Femur (tissue), 1 donor: ENCODE data around the gene NCKAP5.
A peak's percentile ranks its signal among the peaks of the same experiment; 100 is the strongest.

Source experiments
- DNase-seq: peaks from one replicate; pipeline ENCODE4 v3.0.0-alpha.2; 2017

The NCKAP5 gene

DNA sequence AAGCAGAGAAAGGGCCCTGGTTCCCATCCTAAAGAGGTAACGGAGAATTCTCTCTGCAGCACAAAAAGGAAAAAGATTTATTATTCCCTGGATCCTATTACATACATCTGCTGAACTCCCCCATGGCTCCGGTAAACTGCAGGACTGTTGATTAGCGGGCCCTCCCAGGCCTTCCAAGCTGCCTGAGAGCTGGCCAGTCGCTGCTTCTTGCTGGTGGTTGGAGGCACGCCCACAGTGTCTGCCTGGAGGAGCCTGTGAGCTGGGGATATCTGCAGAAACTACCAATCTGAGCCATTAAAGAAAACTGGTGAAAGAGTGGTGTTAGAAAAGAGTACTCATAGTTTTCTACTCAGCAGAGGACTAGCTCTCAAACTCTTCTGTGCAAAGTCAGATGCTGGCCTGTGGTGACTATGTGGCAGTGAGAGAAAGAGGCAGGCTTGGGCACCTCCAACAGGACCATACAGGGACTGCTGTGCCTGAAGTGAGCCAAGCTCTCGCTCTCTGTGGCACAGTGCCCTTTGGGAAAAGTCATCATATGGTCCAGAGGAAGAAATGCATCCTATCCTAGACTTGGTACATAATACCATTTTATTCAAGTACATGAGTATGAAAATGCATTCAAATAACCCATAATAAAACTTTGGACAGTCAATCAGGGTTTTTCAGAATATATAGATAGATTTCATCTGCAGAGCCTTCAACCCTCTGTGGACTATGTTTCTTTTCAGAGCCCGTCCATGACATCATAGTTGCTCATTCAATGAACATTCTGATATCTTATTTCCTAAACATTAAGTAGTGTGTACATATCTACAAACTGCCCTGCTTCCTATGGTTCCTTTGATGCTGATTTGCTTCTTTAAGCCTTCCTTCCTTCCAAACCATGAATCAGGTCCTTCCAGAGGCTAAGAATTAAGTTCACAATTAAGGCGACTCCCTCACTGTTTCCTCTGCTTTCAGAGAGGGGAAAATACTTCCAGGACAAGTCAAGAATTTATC, 656.2 kb downstream of the NCKAP5 start:
- DNase-seq, result peak; percentile 60

DNA sequence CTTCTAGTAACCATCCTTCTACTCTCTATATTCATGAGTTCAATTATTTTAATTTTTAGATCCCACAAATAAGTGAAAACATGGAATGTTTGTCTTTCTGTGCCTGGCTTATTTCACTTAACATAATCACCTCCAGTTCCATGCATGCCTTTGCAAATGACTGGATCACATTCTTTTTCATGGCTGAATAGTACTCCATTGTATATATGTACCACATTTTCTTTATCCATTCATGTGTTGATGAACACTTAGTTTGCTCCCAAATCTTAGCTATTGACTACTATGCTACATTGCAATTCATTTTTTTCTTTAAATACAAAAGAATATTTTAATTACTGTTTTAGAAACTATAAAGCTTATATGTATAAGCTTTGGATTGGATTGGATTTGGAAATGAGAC, 657.8 kb downstream of the NCKAP5 start:
- no peak for DNase-seq

DNA sequence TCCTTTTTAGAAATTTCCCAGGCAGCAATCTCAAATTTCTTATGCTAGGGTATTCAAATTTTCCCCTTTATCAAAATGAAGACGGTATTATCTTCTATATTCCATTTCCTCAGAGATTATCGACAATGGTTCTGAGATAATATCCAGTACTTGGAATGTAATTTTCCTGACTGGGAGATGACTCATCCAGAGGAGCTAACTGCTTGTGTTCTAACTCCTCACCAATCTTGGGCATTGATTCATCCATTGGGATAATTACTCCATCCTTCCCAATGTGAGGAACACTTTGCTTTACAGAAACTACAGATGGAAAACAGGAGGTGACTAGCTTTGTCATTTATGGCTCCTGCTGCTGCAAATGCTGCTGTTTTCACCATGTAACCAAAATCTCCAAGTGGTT, 658.8 kb downstream of the NCKAP5 start:
- DNase-seq, result no peak

DNA sequence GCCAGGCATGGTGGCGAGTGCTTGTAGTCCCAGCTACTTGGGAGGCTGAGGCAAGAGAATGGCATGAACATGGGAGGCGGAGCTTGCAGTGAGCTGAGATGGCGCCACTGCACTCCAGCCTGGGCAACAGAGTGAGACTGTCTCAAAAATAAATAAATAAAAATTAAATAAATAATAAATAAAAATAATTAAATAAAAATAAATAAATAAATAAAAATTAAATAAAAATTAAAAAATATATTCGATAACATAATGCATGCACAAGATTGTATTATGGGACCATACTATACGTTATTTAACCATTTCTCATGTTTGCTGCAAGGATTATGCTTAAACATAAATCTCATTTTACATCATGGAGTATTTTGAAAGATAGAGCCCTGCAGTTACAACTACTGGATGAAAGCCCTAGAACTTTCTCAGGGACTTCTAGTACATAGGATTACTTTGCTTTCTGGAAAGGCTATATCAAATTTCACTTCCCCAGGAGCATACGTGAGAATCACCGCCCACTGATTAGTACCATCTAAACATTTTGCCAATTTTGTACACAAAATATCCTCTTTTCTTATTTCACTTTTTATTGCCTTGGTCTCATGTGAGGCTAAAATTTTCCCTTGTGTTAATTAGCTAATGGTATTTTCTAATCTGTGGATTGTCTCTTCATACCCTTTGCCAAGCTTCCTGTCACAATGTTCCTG, 664.0 kb downstream of the NCKAP5 start:
- no peak for DNase-seq

DNA sequence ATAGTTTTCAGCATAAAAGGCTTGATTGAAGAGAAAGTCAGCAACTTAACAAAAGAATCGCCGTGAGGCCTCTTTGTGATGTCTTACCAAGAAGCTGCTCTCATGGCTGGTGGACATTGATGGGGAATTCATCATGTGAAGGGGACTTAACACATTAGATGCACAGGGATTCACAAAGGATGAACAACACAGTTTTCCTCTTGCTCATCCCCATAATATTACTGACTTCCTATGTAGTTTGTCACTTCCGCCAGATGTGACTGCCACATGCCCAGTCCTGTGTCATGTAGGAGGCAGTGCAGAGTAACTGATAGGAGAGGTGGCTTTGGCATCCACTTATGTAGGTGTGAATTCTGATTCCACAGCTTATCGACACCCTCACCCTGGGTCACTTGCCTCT, 665.6 kb downstream of the NCKAP5 start:
- DNase-seq, result no peak

DNA sequence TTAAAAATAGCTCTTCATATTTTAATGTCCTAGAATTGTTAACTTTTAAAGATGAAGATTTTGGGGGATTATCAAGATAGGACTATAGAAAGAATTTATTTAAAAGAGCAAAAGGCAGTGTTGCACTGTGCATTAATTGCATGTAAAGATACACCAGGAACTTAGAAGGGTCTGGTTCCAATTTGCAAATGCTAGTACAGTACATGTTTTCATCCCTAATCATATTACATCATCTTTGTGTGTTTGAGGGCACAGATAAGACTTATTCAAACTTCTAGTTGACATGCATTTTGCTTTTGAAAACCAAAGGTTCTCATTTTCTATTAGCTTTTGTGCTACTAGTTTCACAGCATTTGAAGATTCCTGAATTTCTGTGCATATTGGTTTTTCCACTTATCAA, 666.6 kb downstream of the NCKAP5 start:
- DNase-seq, result no peak

DNA sequence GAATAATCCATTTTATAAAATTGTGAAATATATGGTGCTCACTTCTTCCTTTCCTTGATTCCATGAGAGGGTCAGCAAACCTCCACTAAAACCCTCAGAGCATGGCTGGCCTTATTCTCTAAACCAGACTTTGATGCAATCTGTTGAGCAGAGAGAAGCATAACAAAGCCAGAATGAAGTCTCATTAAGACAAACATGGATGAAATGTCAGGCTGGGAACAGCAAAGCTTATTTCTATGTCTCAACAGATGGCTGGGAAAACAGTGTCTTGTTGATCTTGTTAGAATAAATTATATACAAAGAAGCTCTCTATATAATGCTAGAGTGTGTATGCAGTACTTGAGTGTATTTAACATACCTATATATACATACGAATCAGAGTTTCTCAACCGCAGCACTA, 671.2 kb downstream of the NCKAP5 start:
- DNase-seq, result no peak

DNA sequence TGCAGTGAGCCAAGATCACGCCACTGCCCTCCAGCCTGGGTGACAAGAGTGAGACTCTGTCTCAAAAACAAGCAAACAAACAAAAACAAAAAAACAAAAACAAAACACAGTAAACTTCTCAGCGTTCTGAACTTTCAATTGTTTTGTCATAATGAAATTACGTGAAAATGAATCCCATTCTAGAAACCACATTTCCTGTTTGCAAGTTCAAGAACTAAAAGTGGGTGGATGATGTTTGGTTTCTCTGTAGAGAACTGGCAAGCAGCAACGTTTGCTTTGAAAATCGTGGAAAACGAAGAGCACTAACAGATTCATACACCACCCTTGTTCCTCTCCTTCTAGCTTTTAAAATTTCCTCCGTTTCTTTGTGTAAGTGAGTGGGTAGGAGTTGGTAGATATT, 672.2 kb downstream of the NCKAP5 start:
- no peak for DNase-seq

DNA sequence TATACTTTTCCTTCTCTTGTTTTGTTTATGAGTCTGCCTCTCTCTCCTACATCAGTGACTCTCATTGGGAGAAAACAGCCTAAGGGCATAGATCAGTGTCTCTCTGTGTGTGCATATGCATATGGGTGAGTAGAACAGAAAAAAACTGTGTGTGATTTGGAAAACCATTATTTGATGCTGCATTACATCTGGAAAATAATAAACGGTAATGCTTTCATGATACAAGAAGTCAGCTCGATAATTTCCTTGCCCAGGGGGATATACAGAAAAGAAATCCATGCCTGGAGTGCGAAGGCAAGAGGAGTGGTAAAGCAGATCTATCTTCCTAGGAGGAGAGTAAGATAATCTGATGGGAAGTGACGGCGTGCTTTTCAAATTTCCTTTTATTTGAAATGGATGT, 676.8 kb downstream of the NCKAP5 start:
- no peak for DNase-seq

DNA sequence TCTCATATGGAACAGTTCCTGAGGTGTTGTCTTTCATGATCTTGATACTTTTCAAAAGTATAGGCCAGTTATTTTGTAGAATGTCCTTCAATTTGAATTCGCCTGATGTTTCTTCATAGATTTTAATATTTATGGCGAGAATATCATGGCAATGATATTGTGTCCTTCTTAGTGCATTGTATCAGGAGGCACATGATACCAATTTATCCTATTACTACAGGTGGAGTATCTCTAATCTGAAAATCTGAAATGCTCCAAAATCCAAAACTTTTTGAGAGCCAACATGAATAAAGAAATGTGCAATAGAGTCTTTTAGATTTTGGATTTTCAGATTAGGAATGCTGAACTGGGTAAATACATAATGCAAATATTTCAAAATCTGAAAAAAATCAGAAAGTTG, 681.7 kb downstream of the NCKAP5 start:
- DNase-seq, result no peak

DNA sequence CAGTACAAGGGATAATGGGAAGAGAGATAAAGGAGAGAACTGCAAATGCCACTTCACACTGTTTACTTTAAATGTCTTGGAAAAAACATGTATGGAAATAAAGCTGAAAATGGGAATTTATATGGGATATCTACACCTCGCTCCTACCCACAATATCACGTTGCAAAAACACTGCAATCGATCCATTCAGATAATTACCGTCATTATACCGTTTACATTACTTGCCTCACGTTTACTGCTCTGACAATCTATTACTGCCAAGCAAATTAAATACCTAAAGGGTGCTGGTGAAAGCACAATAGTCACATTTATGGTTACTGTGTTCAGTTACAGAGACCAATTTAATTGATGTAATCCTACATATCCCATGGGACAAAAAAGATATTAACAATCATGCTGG, 683.6 kb downstream of the NCKAP5 start:
- no peak for DNase-seq

DNA sequence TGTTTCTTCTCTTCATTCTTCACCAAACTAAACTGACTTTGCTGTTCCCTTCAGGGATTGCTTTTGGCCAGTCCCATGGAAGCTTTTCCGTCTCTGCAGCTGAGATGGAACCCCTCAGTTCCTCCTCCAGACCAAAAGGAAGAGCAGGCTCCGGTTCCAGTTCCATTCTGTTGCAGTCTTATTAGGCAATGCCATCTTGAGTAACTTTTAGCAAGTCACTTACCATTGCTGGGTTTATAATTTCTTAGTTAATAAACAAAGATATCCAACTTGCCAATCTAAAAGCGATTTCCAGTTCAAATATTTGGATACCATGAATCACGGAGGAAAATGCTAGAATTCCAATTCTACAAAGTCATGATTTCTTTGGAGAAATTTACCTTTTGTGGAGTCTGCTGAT, 684.0 kb downstream of the NCKAP5 start:
- DNase-seq, result no peak

DNA sequence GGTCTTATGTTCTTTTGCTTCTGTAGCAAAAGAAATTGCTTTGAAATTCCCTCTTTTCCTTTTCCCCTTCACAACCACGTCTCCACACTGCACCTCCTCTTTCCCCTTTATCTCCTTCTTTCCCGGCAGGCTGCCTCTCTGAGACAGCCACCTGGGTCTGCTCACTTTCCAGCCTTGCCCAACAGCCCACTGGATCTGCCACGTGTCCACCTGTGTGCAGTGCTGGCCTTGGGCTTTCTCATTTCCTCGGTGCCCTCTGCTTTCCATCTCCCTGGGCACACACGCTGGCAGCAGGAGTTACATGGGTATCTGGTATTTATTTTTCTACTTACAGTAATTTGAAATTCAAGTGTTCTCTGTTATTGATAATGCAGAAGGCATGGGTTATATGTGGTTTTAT, 684.8 kb downstream of the NCKAP5 start:
- no peak for DNase-seq

DNA sequence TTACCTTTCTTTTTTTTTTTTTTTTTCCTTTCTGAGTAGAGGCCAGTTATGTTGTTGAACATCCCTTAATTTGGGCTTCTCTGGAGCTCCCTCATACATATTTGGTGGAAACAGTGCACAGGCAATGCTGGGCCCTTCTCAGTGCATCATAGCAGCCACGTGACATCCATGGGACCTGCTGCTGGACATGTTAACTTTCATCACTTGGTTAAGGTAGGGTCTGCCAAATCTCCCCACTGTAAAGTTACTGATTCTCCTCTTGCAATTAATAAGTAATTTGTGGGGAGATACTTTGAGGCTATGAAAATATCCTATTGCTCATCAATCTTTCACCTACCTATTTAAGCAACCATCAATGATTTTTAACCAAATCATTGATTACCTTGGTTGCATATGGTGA, 686.7 kb downstream of the NCKAP5 start:
- DNase-seq, result no peak

DNA sequence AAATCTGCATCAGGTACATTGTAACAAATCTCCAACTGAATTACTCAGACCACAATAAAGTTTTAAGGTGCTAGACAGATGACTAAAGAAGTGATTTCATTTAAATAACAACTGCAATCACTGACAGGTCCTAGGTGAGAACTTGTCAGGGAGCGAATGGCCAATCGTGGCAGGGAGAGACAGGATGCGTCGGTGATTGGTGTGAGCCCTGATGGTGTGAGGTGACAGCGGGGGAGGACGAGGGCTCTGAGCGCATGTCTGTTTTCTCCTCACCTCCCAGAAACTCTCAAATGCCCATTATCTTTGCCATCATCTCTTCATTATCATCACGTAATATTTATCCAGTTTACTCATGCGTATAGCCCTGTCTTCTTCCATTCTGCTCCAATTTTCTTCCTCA, 690.3 kb downstream of the NCKAP5 start:
- DNase-seq, result no peak

DNA sequence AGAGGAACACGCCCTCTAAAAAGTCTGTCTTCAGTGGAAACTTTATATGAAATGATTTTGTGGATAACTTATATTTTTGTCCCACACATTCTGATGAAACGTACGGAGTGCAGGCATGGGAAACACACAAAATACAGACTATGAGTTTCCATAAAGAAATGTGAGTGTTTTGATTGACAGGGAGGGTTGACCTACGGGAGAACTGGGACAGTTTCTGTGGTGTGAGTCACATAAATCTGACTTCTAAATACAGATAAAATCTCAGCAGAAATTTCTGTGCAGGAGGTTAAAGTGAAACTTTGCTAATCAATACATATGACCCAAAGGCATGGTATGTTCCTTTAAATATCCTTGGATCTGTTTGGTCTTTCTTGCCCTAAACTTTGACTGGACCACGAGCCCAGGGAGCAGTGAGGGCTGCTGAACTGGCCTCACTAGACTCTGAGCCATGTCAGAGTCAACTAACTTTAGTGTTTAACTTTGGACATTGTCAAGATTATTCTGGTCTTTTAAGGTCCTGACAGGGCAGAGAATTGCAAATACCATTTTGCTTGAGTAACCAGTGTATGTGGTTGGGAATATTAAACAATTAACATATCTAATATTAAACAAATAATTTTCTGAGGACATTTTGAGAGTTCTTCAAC, 691.4 kb downstream of the NCKAP5 start:
- DNase-seq, result no peak

DNA sequence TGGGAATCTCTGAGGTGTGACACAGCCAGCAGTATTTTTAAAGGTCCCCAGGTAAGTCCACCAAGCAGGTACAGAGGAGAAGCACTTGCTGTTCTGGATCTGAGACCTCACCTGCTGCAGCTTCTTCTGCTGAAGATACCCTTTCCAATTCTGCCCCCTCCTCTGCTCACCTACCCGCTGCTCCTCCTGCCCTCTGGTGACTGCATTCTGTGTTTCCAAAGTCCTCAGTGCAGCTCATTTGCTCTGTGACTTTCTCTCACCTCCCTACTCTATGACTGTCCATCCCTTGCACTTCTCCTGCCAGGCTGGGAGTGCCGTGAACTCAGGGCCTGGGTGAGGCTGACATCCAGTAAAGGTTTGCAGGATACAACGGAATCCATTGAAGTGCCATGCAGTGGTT, 693.1 kb downstream of the NCKAP5 start:
- no peak for DNase-seq

DNA sequence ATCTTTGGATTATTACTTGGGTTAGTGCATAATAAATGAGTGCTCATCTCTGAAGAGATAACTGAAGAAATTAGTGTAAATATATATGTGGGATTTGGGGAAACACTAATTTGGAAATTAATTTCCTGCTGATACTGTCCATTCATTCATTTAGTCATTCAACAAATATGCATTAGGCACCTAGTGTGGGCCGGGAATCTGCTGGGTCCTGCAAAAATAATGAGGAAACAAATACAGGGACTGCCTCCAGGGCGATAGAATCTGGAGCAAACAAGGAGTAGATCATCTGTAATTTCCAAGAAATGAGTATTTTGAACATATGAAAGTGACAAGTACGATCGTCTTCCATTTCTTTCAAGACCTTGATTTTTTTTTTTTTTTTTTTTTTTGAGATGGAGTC, 694.5 kb downstream of the NCKAP5 start:
- DNase-seq, result no peak

DNA sequence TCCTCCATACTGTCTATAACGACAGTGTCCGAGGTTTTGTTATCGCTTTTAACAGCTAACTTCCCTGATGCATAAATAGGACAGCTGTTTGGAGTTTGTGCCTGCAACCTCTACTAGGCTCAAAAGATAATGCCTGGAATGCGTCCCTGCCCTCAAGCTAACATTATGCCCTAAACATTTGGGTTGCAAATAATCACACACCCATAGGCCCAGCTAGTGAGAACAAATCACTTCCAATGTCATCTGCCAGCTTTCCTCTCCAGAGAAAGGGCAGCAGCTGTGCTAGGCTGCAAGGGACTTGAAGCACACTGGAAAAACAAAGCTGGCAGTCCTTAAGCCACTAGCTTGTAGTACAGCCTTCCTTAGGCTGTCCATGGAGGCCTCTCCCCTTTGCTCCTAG, 696.4 kb downstream of the NCKAP5 start:
- DNase-seq, result peak; percentile 28

DNA sequence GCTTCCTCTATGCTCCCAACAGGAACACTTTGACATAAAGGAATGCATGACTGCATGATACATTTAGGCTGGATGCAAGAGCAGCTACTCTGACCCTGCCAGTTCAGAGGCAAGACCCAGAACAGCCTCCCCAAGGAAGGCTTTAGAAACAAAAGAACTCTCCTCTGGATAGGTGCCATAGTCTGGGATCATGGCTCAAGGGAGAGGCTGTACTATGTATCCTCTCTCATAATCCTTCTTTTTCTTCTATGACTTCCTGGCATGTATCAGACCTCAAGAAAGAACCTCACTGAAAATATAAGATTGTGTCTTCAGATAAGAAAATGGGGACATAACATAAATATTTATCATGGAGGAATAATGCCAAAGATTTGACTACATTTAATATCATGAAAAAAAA, 704.3 kb downstream of the NCKAP5 start:
- DNase-seq, result no peak

DNA sequence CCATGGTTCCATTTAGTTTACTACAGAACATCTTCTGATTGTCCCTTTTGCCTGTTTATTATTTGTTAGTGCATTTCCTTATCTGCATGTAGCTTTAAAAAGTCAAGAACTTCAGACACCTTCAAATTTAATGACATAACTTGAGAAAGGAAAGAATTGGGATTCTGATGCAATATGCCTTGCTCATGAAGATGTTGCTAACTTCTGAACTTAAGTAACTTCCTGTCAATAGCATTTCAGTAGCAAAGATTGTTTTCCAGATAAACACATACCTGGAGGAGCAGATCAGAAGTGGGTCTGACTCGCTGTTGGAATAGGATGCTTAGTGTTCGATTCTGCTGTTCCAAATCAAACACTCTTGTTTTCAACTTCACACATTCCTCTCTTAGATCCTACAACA, 708.0 kb downstream of the NCKAP5 start:
- no peak for DNase-seq

DNA sequence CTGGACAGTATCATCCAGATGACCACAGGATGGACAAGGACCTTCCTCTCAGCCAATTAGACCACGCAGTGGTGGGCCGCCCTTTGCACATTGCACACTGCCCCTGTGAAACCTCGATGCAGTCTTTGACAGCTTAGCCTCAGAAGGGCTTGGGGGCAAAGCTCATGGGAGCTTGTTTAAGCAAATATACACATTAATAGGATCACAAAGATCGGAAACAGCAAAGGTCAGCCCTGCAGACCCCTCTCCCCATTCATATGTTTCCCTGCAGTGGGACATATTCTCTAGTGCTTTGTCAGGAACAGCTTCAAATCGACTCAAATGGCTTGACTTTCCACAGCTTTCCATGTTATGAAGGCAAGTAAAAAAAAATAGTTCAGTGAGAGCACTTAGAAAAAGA, 708.7 kb downstream of the NCKAP5 start:
- no peak for DNase-seq

DNA sequence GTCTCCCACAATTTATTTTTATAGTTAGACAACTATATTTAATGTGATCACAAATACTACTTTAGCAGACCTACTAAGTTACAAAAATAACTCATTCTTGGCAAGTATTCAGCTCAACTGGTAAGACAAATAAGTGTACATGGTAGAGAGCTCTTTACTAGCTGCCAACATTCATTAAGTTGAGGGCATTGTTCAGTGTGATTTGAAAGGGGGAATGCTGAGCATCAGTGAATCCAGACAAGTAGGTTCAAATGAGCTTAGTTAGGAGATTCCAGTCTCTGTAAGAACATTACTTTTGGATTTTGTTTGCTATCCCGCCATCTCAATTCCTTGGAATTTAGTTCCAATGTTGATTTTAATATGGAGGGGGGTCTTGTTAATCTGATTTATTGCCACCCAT, 710.9 kb downstream of the NCKAP5 start:
- no peak for DNase-seq

DNA sequence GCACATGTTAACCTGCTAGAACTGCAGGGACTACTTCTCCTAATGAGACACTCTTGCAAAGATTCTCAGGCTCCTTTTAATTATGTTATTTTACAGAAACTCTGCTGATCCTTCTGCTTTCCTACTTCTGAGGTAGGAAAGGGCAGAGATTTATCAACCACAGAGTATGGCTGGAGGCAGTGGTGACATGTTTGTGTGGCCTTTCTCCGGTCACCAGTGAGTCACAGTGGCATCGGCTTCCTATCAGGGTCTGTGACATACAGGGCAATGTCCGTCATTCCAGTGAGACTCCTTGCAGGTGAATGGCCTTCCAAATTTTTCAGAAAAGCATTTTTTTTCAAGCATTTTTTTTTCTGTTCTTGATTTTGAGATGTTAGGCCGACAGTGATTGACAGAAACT, 717.6 kb downstream of the NCKAP5 start:
- DNase-seq, result no peak
